Esophagus squamous epithelium (tissue), 4 donors: ENCODE results near the gene TSPAN19.

ENCODE experiments used
- CTCF ChIP-seq, 6 experiments: fragments of 450-650 bp in 4 of 6; fragments of 200-600 bp in 2 of 6; sonication (generic) in 2 of 6; IDR thresholded peaks; one replicate each; pipeline ENCODE4 v1.5.1; 2016 to 2019; ENCODE audit warnings: antibody characterized with exemption in 6 of 6, mild to moderate bottlenecking in 4 of 6, moderate library complexity in 4 of 6
- POLR2A ChIP-seq, 4 donors: fragments of 450-650 bp; IDR thresholded peaks; one replicate each; pipeline ENCODE4 v1.6.1; 2017; ENCODE audit warnings: antibody characterized with exemption in 4 of 4, mild to moderate bottlenecking in 4 of 4, moderate library complexity in 3 of 4

GRCh38 chr12:84986117-84986516 lies 50.0 kb downstream of the TSPAN19 start:
- TF ChIP-seq CTCF (IDR thresholded peaks at IDR 0.05): no peak
- no peak for TF ChIP-seq POLR2A (IDR thresholded peaks at IDR 0.05)
